CD4-positive, alpha-beta T cell treated with Interleukin-17A for 1 hour (primary cell): ENCODE data around the gene OTOS.

Experiments
- DNase-seq: peaks from one replicate; pipeline ENCODE4 v3.0.0-alpha.2; 2020

OTOS gene

DNA sequence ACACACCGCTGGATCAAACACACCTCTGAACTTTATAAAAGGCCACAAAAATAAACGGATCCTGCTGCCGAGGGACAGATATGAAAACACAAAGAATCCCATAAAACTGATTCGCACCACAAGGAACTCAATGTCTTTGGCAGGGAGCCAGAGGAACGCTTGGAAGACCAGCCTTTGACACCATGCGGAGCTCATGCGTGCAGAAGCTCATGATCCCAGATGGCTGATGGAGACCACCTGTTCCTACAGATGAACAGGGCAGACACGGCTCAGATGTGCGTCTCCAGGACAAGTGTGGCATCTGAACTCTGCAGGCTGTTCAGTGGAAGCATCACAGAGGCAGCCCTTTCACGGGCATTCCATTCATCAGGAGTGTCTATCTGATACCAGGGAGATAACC lies 29.2 kb downstream of the OTOS start:
- DNase-seq, result no peak

- no peak for DNase-seq
Observed at GRCh38 chr2:240109386-240109785, 31.1 kb downstream of the OTOS start.

DNA sequence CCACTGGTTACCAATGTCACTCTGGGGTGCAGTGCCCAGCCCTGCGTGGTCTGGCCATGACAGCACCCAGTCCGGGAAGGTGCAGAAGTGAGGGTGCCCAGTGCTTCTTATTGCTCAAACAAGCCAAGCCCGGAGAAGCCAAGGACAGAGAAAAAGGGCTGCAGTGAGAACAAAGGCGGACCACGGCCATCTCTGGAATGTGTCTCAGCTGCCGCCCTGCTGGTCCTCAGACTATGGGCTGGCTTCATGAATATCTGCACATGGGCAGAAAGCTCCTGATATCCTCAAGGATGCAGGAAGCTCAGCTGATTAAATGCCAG lies 33.0 kb downstream of the OTOS start:
- DNase-seq, result no peak

GRCh38 chr2:240106765-240107476 lies 33.5 kb downstream of the OTOS start:
- no peak for DNase-seq

- no peak for DNase-seq
Observed at GRCh38 chr2:240105982-240106381, 34.5 kb downstream of the OTOS start.

GRCh38 chr2:240103136-240103535 lies 37.3 kb downstream of the OTOS start:
- DNase-seq, result no peak

GRCh38 chr2:240098349-240098748 lies 42.1 kb downstream of the OTOS start:
- no peak for DNase-seq

GRCh38 chr2:240095556-240096523 lies 44.6 kb downstream of the OTOS start:
- no peak for DNase-seq

DNA sequence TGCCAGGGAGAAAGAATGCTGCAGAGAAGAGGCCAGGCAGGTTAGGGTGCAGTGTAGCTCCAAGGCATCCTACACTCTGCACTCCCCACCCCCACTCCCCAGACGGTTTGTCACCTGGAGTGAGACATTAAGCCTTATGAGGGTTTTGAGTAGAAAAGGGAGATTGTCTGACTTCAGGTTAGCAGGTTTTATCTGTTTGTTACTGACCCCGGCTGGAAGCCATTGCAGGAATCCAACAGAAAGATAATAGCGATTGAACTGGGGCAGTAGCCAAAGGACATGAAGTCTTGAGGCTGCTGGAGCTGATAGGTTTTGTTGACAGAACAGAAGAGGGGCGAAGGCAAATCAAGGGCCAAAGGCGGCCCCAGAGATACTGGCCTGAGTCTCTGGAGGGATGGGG lies 51.2 kb downstream of the OTOS start:
- no peak for DNase-seq
